GM23338 (cell line): ENCODE data around the gene ZGPAT.

Experiments used
- EZH2 ChIP-seq: fragments of 200-600 bp; sonication (generic); IDR thresholded peaks from one replicate; pipeline ENCODE4 v1.8.0; 2017; ENCODE audit warnings: antibody characterized with exemption, mild to moderate bottlenecking, low read depth; ENCODE audit not compliant: unreplicated experiment
- ZNF114 ChIP-seq: fragments of 250-450 bp; sonication (Bioruptor Pico); IDR thresholded peaks from 2 replicates; pipeline ENCODE4 v1.5.0; 2020; ENCODE audit warnings: mild to moderate bottlenecking, moderate library complexity

- TF ChIP-seq ZNF114 (CRISPR knock-in tag): no peak
- no peak for TF ChIP-seq EZH2
Measured at GRCh38 chr20:63768591-63769515, 61.0 kb downstream of the ZGPAT start.
